ENCODE data around the gene ORAI2. TPM values are rescaled to one million over a fixed set of nuclear protein-coding genes. Genes with fewer than 3 reads are reported as not detected.

The ORAI2 gene
- total and polyA plus RNA-seq, 4 donors, result 7.6 to 48.9 (median 27.4) TPM

DNA sequence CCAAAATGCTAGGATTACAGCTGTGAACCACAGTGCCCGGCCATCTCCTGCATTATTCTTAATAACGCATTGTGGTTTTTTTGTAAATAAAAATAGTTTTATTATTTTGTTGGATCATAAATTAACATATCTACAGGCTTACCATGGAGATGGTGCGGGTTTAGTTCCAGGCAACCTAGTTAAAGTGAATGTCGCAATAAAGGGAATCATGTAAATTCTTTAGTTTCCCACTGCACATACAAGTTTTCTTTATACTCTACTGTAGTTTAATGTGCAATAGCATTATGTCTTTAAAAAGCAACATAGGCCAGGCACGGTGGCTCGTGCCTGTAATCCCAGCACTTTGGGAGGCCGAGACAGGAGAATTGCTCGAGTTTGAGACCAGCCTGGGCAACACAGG is 34.8 kb upstream of the ORAI2 start:
- Histone ChIP-seq H3K9ac (ENCODE audit: insufficient read depth in 1 of 2, low read length in 2 of 2) (no peak overlapping the region), H3K9me3 (ENCODE audit: control insufficient read depth in 4 of 4, insufficient read depth in 3 of 4, low read length in 3 of 4) (no peaks in the 10 kb centered on the region), H3K27ac (ENCODE audit: low read depth in 1 of 2, low read length in 1 of 2) (no peak overlapping the region), H3K4me3 (no peak overlapping the region), H3K27me3 (ENCODE audit: control insufficient read depth in 3 of 3, insufficient read depth in 3 of 3, low read length in 2 of 3) (no peaks in the 10 kb centered on the region), H3K36me3 (ENCODE audit: control insufficient read depth in 4 of 4, insufficient read depth in 4 of 4, low read length in 4 of 4) (peaks cover 11 to 26% (median 18%) of the 10 kb centered on the region in 4 donors), H3K4me1 (ENCODE audit: control insufficient read depth in 5 of 5, insufficient read depth in 5 of 5, low read length in 5 of 5) (peaks cover 0 to 12% (median 0%) of the 10 kb centered on the region in 5 donors)
- DNase-seq (no peak), ATAC-seq (ENCODE audit: insufficient read depth, low FRiP score) (no peak)
- TF ChIP-seq, protein P1, sequence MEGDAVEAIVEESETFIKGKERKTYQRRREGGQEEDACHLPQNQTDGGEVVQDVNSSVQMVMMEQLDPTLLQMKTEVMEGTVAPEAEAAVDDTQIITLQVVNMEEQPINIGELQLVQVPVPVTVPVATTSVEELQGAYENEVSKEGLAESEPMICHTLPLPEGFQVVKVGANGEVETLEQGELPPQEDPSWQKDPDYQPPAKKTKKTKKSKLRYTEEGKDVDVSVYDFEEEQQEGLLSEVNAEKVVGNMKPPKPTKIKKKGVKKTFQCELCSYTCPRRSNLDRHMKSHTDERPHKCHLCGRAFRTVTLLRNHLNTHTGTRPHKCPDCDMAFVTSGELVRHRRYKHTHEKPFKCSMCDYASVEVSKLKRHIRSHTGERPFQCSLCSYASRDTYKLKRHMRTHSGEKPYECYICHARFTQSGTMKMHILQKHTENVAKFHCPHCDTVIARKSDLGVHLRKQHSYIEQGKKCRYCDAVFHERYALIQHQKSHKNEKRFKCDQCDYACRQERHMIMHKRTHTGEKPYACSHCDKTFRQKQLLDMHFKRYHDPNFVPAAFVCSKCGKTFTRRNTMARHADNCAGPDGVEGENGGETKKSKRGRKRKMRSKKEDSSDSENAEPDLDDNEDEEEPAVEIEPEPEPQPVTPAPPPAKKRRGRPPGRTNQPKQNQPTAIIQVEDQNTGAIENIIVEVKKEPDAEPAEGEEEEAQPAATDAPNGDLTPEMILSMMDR (IDR thresholded peaks at IDR 0.05; ENCODE audit: control extremely low read depth, extremely low read depth), result no peak
- WGBS, 2 donors, result 95 to 98% methylated on average over 8 of the region's 8 CpGs

DNA sequence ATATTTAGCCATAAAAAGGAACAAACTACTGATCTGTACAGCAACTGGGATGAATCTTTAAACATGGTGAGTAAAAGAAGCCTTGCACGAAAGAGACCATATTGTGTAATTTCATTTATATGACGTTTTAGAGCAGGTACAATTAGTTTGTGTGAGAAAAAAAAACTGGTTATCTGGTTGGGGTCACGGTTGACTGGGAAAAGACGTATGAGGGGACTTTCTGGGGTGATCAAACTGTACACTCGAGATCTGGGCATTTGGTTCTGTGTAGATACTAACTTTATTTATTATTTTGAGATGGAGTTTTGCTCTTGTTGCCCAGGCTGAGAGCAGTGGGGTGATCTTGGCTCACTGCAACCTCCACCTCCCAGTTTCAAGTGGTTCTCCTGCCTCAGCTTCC is 33.0 kb upstream of the ORAI2 start:
- no peak for DNase-seq
- TF ChIP-seq, protein P1 (IDR thresholded peaks at IDR 0.05; ENCODE audit: control extremely low read depth, extremely low read depth), result no peak
- Histone ChIP-seq H3K9me3 (ENCODE audit: control insufficient read depth in 4 of 4, insufficient read depth in 3 of 4, low read length in 3 of 4) (no peaks in the 10 kb centered on the region), H3K9ac (ENCODE audit: insufficient read depth in 1 of 2, low read length in 2 of 2) (no peak overlapping the region), H3K4me3 (no peak overlapping the region), H3K36me3 (ENCODE audit: control insufficient read depth in 4 of 4, insufficient read depth in 4 of 4, low read length in 4 of 4) (peaks cover 18 to 40% (median 29%) of the 10 kb centered on the region in 4 donors), H3K4me1 (ENCODE audit: control insufficient read depth in 5 of 5, insufficient read depth in 5 of 5, low read length in 5 of 5) (peaks cover 0 to 12% (median 2%) of the 10 kb centered on the region in 5 donors), H3K27ac (ENCODE audit: low read depth in 1 of 2, low read length in 1 of 2) (no peak overlapping the region), H3K27me3 (ENCODE audit: control insufficient read depth in 3 of 3, insufficient read depth in 3 of 3, low read length in 2 of 3) (no peaks in the 10 kb centered on the region)
- WGBS, 2 donors, result 94% methylated on average over 5 of the region's 5 CpGs
- ATAC-seq (ENCODE audit: insufficient read depth, low FRiP score), result no peak

DNA sequence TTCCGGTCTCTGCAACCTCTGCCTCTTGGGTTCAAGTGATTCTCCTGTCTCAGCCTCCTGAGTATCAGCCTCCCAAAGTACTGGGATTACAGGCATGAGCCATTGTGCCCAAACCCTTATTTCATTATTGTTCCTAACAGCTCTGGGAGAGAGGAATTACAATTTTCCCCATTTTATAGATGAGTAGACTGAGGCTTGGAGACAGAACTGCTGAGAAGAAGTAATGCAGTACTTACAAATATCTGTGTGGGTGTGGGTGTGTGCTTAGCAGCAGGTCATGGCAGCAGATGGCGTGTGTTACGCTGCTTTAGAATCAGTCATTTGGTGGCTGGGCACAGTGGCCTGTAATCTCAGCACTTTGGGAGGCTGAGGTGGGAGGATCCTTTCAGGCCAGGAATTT is 29.8 kb upstream of the ORAI2 start:
- H3K27ac ChIP-seq (ENCODE audit: low read depth in 1 of 2, low read length in 1 of 2), result no peak overlapping the region
- 93 to 96% methylated on average over 3 of the region's 3 CpGs for WGBS, 2 donors
- no peak overlapping the region for H3K4me3 ChIP-seq
- H3K9ac ChIP-seq (ENCODE audit: insufficient read depth in 1 of 2, low read length in 2 of 2), result peak overlapping the region in 1 of 2 donors; percentile 47
- H3K36me3 ChIP-seq (ENCODE audit: control insufficient read depth in 4 of 4, insufficient read depth in 4 of 4, low read length in 4 of 4), result peaks cover 29 to 64% (median 49%) of the 10 kb centered on the region in 4 donors
- DNase-seq (no peak), ATAC-seq (ENCODE audit: insufficient read depth, low FRiP score) (no peak)
- H3K9me3 ChIP-seq (ENCODE audit: control insufficient read depth in 4 of 4, insufficient read depth in 3 of 4, low read length in 3 of 4), result no peaks in the 10 kb centered on the region
- TF ChIP-seq, protein P1 (IDR thresholded peaks at IDR 0.05; ENCODE audit: control extremely low read depth, extremely low read depth), result no peak
- H3K27me3 ChIP-seq (ENCODE audit: control insufficient read depth in 3 of 3, insufficient read depth in 3 of 3, low read length in 2 of 3), result no peaks in the 10 kb centered on the region
- H3K4me1 ChIP-seq (ENCODE audit: control insufficient read depth in 5 of 5, insufficient read depth in 5 of 5, low read length in 5 of 5), result peaks cover 0 to 2% (median 0%) of the 10 kb centered on the region in 5 donors

Measured in lung (tissue), 12 donors.